Muscle of arm (tissue), 14 donors: ENCODE results near the gene DUSP22. TPM values are rescaled to one million over a fixed set of nuclear protein-coding genes. Genes with fewer than 3 reads are reported as not detected.
A peak's percentile ranks its signal among the peaks of the same experiment; 100 is the strongest.
"Not testable (repeated sequence)": the region's sequence is repeated elsewhere in the genome, so short reads cannot be mapped to it uniquely, and the experiment has no call there.

Experiments used
- DNase-seq: peaks from one replicate; pipeline ENCODE4 v3.0.0-alpha.2; 2013
- long read RNA-seq, 11 donors: transcript quantifications; one replicate each; lab custom pipeline, GENCODE V29; 2026
- polyA plus RNA-seq, 12 donors: library from polyadenylated mRNA; unstranded; fragments of 120-200 nt; gene quantifications; one replicate each; pipeline ENCODE4 v1.2.1, GENCODE V29; 2013; ENCODE audit not compliant: insufficient read length in 12 of 12

Gene DUSP22, protein sequence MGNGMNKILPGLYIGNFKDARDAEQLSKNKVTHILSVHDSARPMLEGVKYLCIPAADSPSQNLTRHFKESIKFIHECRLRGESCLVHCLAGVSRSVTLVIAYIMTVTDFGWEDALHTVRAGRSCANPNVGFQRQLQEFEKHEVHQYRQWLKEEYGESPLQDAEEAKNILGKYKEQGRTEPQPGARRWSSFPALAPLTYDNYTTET
- 10 to 100 TPM in 11 of 12 donors, not detected in 1; 22.7 to 31.5 (median 28.0) TPM for polyA plus RNA-seq
- long read RNA-seq, donor 1, transcript DUSP22-202 (7 exons, 3,098 nt) = major isoform, 9 of 15 reads
- long read RNA-seq, donor 1, transcript DUSP22-208 (6 exons, 1,166 nt) = minor isoform, 5 of 15 reads
- long read RNA-seq, donor 1, partial matches to known transcripts = 0 of 15 reads
- long read RNA-seq, donor 1, other reads (novel, unspliced or antisense) = 0 of 15 reads
- long read RNA-seq, donor 2, transcript DUSP22-202 (7 exons, 3,098 nt) = major isoform, 5 of 12 reads
- long read RNA-seq, donor 2, partial matches to known transcripts = 0 of 12 reads
- long read RNA-seq, donor 2, other reads (novel, unspliced or antisense) = 0 of 12 reads
- long read RNA-seq, donor 3, partial matches to known transcripts = 0 of 3 reads
- long read RNA-seq, donor 3, other reads (novel, unspliced or antisense) = 0 of 3 reads
- long read RNA-seq, donor 4, partial matches to known transcripts = 0 of 8 reads
- long read RNA-seq, donor 4, other reads (novel, unspliced or antisense) = 0 of 8 reads
- long read RNA-seq, donor 5, transcript DUSP22-202 (7 exons, 3,098 nt) = major isoform, 8 of 27 reads
- long read RNA-seq, donor 5, transcript DUSP22-208 (6 exons, 1,166 nt) = minor isoform, 7 of 27 reads
- long read RNA-seq, donor 5, partial matches to known transcripts = 6 of 27 reads
- long read RNA-seq, donor 5, other reads (novel, unspliced or antisense) = 0 of 27 reads
- long read RNA-seq, donor 6, partial matches to known transcripts = 0 of 4 reads
- long read RNA-seq, donor 6, other reads (novel, unspliced or antisense) = 0 of 4 reads
- long read RNA-seq, donor 7, partial matches to known transcripts = 0 of 7 reads
- long read RNA-seq, donor 7, other reads (novel, unspliced or antisense) = 0 of 7 reads
- long read RNA-seq, donor 8, transcript DUSP22-202 (7 exons, 3,098 nt) = major isoform, 10 of 12 reads
- long read RNA-seq, donor 8, partial matches to known transcripts = 0 of 12 reads
- long read RNA-seq, donor 8, other reads (novel, unspliced or antisense) = 0 of 12 reads
- long read RNA-seq, donor 9, partial matches to known transcripts = 0 of 3 reads
- long read RNA-seq, donor 9, other reads (novel, unspliced or antisense) = 0 of 3 reads
- long read RNA-seq, donor 10, transcript DUSP22-208 (6 exons, 1,166 nt) = major isoform, 6 of 11 reads
- long read RNA-seq, donor 10, partial matches to known transcripts = 0 of 11 reads
- long read RNA-seq, donor 10, other reads (novel, unspliced or antisense) = 0 of 11 reads
- long read RNA-seq, donor 11, partial matches to known transcripts = 0 of 8 reads
- long read RNA-seq, donor 11, other reads (novel, unspliced or antisense) = 0 of 8 reads

DNA sequence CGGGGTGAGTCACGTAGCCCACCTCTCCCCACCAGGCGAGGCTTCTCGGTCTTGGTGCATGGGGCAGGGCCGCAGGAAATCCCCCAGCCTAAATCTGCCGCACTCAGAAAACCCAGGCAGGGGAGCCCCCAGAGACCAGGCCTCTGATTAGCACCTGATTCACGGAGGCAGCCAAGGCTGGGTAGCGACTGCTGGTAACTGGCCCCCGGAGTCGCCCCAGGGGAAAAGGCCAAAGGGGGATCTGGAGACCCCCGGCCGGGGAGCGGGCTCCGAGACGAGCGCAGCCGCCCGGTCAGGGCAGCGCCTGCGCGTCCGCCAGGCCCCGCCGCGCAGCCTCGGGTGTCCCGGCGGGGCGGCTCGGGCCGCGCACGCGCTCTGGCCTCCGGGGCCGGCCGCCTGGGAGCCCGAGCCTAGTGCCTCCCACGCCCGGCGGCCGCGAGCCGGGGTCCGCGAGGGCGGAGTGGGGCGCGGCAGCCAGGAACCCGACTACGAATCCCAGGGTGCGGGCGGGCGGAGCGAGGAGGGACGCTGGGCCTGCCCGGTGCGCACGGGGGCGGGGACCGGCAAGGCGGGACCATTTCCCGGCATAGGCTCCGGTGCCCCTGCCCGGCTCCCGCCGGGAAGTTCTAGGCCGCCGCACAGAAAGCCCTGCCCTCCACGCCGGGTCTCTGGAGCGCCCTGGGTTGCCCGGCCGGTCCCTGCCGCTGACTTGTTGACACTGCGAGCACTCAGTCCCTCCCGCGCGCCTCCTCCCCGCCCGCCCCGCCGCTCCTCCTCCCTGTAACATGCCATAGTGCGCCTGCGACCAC lies at the start of gene DUSP22:
TSS of gene DUSP22 (plus strand) at position 791 of the 809 bp plus-strand sequence. CDS start 53 bp downstream, outside the sequence.
- DNase-seq = peak; percentile 67

DNA sequence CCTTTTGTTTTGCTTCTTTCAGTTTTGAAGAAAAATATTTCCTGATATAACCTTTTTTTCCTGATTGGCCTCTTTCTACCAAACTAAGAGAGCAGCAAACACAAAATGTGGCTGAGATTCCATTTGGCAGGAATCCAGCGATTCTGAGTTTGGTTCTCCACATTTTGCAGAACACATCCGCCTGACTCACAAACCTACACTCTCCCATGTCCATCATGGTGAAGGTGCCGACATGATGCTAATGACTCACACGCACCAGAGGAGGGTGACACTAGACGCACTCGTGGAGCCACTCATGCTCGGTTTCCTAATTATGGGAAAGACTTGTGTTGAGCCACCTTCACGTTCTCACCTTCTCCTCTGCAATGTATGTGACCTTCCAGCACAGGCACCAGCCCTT lies 45.9 kb upstream of the DUSP22 start:
- no peak for DNase-seq

DNA sequence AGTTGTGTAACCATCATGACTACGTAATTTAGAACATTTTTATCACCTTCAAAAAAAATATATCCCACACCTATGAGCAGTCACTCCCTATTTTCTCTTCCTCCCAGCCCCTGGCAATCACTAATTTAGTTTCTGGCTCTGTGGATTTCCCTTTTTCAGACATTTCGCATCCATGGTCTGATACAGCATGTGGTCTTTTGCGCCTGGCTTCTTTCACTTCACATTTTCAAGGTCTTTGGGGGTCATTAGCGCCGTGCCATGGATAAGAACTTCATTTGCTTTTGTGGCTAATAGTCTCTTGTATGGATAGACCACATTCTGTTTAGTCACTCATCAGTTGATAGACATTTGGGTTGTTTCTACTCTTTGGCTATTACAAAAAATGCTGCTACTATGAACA lies 44.9 kb upstream of the DUSP22 start:
- no peak for DNase-seq

DNA sequence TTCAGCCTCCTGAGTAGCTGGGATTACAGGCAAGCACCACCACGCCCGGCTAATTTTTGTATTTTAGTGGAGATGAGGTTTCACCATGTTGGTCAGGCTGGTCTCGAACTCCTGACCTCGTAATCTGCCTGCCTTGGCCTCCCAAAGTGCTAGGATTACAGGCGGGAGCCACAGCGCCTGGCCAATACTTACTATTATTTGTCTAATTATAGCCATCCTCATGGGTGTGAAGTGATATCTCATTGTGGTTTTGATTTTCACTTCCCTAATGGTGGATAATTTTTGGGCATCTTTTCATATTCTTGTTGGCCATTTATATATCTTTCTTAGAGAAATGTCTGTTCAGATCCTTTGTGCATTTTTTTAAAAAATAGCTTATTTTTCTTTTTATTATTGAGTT lies 44.2 kb upstream of the DUSP22 start:
- not testable (repeated sequence) for DNase-seq

DNA sequence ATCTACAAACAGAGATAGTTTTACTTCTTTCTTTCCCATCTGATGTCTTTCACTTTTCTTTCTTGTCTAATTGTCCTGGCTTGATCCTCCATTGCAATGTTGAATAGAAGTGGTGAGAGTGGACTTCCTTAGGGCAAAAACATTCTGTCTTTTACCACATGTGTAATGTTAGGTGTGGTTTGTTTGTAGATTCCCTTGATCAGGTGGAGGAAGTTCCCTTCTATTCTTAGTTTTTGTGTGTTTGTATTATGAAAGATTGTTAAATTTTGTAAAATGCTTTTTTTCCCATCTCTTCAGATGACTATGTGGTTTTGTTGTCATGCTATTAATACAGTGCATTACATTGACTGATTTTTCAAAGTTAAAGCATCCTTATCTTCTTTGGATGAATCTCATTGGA lies 41.6 kb upstream of the DUSP22 start:
- DNase-seq = no peak

DNA sequence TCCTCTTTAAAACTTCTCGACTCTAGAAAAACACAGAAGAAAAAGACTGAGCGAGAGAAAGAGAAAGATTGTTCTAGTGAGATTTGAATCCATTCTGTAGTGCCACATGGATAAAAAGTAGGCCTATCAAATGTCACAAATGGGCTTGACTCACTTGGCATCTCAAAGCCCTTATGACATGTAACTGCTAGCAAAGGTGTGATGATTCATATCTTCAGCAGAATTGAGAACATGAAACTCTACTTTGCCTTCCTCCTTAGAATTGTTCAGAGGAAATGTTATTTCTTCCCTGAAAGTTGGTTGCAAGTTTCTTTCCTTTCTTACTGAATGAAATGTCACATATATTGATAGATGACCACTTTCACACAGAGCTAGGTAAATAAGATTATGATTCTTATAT lies 40.4 kb upstream of the DUSP22 start:
- DNase-seq = no peak

DNA sequence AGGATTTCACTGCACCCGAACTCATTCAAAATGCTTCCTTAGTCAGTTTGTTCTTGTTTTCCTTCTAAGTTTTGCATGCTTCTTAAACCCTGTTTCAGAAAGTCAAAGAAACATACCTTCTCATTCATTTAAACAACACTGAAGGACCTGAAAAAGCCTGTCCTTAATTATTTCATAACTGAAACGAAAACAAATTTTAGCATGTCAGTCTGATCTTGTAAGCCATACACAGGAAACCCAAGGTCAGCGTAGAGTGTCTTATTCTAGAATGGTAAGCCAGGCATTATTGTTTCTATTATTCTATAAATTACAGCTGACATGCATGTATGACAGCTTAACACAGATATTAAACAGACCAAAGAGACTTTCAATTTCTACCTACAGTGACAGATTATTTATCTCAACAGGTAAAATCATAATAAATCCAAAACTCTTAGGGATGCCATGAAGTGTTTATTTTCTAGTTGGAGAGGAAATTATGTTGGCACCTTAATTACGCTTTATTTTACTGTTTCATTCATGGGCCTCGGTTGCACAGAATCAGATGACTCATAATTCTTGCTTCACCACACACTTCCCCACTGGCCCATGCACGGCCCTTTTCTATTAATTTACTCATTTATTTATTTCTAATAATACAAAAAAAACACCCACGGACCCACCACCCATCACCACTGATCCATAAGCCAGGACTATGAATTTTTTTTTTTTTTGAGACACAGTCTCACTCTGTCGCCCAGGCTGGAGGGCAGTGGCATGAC lies 39.3 kb upstream of the DUSP22 start:
- no peak for DNase-seq

DNA sequence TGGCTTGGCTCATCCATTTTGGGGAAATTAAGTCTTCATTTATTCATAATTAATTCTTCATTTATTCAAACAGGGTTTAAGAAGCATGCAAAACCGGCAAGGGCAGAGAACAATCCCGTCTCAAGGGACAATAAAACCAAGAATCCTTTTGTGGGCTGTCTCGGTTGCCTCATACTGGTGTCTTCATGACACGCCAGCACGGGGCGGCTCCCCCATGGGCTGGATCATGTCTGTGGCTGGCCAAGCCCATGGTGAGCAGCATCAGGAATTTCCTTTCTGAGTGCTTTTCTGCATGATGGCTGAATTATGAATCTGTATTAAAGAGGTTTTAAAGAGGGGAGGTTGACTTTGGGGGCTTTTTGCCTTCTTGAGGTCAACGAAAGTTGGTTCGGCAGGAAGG lies 38.3 kb upstream of the DUSP22 start:
- no peak for DNase-seq

DNA sequence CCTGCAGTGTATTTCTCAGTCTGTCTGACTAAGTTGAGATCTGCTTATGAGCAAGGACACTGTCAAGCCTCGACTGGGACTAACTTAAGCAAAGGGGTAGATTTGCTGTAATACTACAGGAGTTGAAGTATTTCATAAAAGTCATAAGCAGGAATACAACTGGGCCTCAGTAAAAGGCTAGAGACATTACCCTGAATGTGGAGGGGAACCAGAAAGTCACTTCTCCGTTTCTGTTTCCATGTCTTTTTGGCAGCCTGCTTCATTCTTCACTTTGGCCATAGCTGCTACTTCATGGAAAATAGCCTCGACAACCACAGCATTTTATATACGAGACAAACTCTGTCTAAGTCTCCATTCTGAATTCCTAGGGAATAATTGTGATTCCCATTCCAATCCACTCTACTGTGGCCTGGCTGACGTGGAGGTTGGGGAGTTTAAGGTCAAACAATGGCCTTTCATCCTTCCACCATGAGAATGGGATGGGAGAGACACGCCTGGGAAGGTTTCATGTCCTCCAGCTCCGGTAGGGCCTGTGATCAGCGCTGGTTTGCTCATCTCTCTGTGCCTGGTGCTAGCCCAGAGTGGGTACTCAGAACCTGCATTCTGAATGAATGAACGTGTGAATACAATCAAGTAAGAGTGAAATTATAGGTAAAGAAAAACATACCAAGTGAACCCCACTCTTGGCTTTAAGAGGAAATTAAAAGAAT lies 37.1 kb upstream of the DUSP22 start:
- DNase-seq = no peak

DNA sequence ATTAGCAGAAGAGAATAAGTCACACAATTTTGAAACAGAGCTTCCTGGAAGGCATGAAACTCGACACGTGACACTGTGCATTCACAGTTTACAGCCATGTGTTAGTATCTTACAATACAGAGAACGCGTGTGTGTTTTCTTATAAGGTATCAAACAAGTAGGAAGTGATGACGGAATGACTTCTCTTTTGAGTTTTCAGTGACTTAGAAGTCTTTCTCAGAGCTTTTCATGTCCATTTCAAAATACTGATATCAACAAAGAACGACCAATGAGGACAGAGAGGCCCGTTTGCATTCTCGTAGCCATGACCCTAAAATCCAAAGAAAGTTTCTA lies 36.6 kb upstream of the DUSP22 start:
- no peak for DNase-seq

DNA sequence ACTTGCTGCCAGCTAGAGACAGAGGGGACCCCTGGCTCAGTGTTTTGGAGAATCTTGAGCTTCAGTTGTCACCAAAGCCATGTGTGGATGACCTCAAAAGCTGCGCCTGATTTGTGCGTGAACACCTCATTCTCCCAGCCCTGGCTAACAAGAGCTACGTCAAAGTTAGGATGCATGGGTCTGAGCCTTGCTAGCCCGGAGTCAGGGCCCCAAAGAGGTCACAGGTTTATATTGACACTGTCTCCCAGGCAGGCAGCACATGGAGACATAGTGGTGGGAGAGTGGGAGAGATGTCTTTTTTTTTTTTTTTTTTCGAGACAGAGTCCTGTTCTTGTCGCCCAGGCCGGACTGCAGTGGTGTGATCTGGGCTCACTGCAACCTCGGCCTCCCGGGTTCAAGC lies 36.1 kb upstream of the DUSP22 start:
- DNase-seq = no peak

DNA sequence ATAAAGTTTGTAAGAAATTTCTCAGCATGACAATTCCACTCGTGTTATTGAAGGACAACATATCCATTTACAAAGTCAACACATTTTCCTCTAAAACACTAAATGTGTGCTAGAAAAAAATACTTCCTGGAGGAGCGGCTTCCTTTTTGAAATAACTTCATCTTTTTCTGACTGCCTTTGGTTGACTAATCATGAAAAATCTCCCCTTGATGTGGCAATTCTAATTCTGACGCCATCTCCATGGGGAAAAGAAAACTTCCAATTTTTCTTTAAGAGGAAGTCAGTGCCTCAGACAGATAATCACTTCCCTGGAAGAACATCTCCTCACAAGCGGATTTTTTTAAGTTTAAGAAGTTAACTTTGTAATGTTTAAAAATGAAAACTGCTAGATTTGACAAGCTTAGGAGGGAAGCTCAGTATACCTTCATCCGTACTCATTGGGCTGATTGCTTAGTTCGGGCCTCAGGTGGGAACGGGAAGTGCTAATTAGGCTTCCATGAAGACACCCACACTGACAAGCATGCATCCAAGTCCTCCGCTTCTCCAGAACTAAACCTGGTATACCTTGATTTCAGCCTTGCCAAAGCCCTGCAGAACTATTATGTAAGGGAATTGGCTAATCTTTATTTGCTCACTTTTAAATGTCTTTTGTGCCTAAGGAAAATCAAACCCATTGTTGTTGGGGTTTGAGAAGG lies 35.1 kb upstream of the DUSP22 start:
- no peak for DNase-seq

DNA sequence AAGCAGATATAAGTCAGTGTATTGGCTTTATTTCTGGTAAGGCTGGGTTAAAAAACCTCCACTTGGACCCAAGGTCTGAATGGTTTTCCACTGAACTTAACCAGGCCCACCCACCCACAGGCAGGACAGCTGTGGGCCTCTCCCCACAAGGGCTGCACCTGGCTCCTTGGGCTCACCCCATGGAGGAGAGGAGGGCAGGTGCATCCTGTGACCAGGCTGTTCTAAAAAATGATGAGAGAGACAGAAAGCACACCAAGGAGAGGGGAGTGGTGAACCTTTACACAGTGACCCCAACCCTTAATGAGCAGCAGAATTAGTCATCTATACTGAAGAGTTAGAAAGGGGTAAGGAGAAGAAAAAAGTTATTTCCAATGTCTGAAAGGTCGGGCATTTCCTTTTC lies 34.5 kb upstream of the DUSP22 start:
- DNase-seq = no peak

DNA sequence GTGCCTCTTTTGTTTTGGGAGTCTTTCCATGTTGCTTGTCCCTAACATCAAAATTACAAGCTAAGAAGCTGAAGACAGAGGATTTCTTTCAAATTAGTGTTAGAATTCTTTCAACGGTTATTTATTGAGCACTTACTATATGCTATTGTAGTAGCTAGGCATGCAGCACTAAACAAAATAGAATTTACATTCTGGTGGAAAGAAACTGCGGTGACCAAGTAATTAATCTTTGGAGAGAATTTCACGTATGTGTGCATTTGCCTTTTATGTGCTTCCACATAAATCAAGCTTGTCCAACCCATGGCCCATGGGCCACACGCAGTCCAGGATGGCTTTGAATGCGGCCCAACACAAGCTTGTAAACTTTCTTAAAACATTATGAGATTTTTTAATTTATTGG lies 33.0 kb upstream of the DUSP22 start:
- DNase-seq = no peak

DNA sequence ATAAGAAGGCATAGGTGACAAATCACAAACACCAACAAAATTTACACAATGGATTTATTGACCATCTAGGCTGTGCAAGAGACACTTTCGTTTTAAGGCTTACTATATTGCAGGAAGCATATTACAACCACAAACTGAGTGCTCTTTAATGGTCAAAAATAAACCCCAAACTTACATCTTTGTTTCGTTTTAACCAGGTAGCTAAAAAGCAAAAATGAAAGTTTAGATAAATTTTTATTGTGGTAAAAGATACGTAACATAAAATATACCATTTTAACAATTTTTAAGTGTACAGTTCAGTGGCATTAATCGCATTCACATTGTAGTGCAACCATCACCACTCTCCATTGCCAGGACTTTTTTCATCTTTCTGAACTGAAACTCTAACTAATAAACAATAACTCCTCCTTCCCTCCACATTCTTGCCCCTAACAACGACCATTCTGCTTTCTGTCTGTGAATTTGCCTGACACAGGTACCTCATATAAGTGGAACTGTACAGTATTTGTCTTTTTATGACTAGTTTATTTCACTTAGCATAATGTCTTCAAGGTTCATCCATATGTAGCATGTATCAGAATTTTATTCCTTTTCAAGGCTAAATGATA lies 32.3 kb upstream of the DUSP22 start:
- DNase-seq = no peak

DNA sequence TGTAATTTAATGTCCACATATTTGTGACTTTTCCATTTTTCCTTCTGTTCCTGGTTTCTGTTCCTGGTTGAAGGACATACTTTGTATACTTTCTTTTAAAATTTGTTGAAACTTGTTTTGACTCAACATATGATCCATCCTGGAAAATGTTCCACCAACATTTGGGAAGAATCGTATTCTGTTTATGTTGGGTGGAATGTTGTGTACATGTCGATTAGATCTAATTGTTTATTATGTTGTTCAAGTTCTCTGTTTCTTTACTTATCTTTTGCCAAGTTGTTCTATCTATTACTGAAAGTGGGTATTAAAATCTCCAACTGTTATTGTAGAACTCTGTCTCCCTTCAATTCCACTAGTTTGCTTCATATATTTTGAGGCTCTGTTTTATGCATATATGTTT lies 27.7 kb upstream of the DUSP22 start:
- no peak for DNase-seq

DNA sequence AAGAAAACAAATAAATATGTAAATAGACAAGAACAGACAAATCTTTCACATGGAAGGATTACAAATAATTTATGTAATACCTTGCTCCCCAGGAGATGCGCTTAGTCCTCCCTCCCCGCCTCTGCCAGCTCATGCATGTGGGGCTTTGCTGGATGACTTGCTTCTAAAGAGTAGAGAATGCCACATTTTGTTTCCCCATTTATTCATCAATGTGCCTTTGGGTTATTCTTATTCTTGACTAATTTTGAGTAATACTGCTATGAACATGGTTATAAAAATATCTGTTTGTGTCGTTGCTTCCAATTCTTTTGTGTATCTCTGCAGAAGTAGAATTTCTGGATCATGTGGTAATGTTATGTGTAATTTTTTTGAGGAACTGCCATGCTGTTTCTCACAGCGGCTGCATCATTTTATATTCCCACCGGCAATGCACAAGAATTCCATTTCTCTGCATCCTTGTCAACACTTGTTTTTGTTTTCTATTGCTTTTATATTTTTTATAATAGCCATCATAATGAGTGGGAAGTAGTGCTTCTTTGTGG lies 23.8 kb upstream of the DUSP22 start:
- no peak for DNase-seq

DNA sequence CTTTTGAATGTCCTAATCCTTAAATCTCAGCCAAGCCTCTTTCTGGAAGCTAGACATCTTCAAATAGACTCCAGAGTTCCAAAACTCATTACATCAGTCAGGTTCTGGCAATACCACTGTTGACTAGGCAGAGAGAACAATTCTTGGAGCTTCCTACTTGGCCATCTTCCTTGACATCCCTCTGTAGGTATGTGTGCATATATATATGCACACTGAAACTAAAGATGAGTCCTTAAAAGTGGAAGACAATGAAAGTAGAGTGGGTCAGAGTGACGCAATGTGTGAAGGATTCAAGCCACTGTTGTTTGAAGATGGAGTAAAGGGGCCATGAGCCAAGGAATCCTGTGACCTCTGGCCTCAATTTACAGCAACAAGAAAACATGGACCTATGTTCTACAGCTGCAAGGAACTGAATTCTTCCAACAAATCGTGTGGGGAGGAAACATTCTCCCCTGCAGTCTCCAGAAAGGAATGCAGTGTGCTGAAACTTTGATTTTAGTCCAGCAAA lies 18.7 kb upstream of the DUSP22 start:
- DNase-seq = peak; percentile 86
